BJ (cell line): ENCODE data around the gene NCAPG. TPM values are rescaled to one million over a fixed set of nuclear protein-coding genes. Genes with fewer than 3 reads are reported as not detected.

Source experiments
- CTCF ChIA-PET: fragments of 350-600 bp; formaldehyde crosslinking; extraction: SDS; loops from one replicate; lab custom pipeline; 2021; ENCODE audit warnings: antibody characterized with exemption, inconsistent platforms; lab: Yijun Ruan, JAX
- POLR2A ChIA-PET: fragments of 300-600 bp; sonication (Branson Sonifier 250); formaldehyde crosslinking; extraction: SDS; loops from one replicate; lab custom pipeline; 2021; ENCODE audit warnings: antibody characterized with exemption; lab: Charles Lee
- DNase-seq: peaks from one replicate; pipeline ENCODE4 v3.0.0-alpha.2; 2011; ENCODE audit warnings: low read depth
- H3K27me3 ChIP-seq: 2 replicates; pipeline ENCODE4 v1.6.0; 2011; ENCODE audit warnings: low read length; ENCODE audit not compliant: control insufficient read depth, insufficient read depth
- H3K36me3 ChIP-seq: 2 replicates; pipeline ENCODE4 v1.5.1; 2011; ENCODE audit warnings: low read length; ENCODE audit not compliant: control insufficient read depth, insufficient read depth
- H3K4me3 ChIP-seq: 2 replicates; pipeline ENCODE4 v1.5.1; 2011; ENCODE audit warnings: low read depth, mild to moderate bottlenecking, control low read depth, low read length
- CTCF ChIP-seq: IDR thresholded peaks from 2 replicates; pipeline ENCODE4 v1.5.1; 2011; ENCODE audit warnings: low read depth, mild to moderate bottlenecking, control low read depth, inconsistent platforms, low read length, moderate library complexity; ENCODE audit not compliant: insufficient read depth
- polyA plus RNA-seq: library from polyadenylated mRNA; depleted of rRNA; stranded (reverse); fragments of >200 nt; gene quantifications from 2 replicates; pipeline ENCODE4 v1.2.3, GENCODE V29; 2011

Gene NCAPG
- polyA plus RNA-seq, 1 experiment = 7.8 TPM

DNA sequence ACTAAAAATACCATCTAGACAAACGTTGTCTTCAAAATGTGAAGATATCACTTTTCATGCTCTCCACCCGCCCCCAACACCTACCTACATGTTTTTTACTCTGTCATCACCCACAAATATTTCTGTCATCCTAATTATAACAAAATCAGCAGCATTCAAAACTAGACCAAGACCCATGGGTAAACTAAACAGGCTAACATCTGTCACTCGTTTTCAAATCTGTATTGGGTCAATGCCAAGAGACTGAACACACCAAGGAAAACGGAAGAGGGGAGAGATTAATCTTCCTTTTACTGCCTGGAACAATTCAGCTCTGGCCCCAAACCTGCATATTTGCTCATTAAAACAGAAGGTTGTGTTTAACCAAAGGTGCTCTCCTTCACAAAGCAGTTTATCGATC is 46.8 kb upstream of the NCAPG start:
- no peak for DNase-seq
- Histone ChIP-seq H3K27me3 (peaks cover 2% of the 10 kb centered on the region; the same call in 1 of the 2 replicates), H3K4me3 (no peak overlapping the region), H3K36me3 (no peaks in the 10 kb centered on the region)
- ChIA-PET POLR2A (interaction anchor here (0.9 kb wide), 1 partner anchor 18 kb away, joined by 4 read pairs; the partner anchor contains the start of gene FAM184B), CTCF (interaction anchor here (0.6 kb wide), 1 partner anchor 297 kb away, joined by 3 read pairs; no protein-coding TSS in a partner anchor)
- no peak for TF ChIP-seq CTCF

DNA sequence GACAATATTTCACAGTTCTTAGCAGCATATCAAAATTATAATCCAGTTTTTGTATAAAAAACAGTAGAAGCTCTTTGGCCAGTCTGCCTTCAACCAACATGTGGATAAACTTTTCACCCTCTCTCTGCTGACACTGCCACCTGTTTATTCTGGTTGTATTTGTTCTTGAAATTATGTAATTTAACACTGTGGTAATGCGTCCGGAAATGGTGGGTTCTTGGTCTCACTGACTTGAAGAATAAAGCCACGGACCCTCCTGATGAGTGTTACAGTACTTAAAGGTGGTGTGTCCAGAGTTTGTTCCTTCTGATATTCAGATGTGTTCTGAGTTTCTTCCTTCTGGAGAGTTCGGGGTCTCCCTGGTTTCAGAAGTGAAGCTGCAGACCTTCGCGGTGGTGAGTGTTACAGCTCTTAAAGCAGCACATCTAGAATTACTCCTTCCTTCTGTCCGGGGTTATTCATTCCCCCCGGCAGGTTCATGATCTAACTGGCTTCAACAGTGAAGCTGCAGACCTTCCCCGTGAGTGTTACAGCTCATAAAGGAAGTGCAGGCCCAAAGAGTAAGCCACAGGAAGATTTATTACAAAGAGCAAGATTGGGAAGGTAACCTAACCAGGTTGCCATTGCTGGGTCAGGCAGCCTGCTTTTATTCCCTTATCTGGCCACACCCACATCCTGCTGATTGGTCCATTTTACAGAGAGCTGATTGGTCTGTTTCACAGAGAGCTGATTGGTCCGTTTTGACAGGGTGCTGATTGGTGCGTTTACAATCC is 45.1 kb upstream of the NCAPG start:
- ChIA-PET POLR2A (no interaction called here), CTCF (no interaction called here)
- no peak for TF ChIP-seq CTCF
- Histone ChIP-seq H3K36me3 (no peaks in the 10 kb centered on the region), H3K4me3 (no peak overlapping the region), H3K27me3 (peaks cover 2% of the 10 kb centered on the region; the same call in 1 of the 2 replicates)
- no peak for DNase-seq

- POLR2A ChIA-PET = no interaction called here
- no peak overlapping the region for H3K4me3 ChIP-seq
- TF ChIP-seq CTCF = no peak
- H3K36me3 ChIP-seq = no peaks in the 10 kb centered on the region
- no peaks in the 10 kb centered on the region; the same call in 1 of the 2 replicates for H3K27me3 ChIP-seq
- no peak for DNase-seq
- CTCF ChIA-PET = no interaction called here
Measured at GRCh38 chr4:17766826-17767458, 43.8 kb upstream of the NCAPG start.

GRCh38 chr4:17769406-17770174 is 41.2 kb upstream of the NCAPG start:
- Histone ChIP-seq H3K4me3 (no peak overlapping the region), H3K36me3 (no peaks in the 10 kb centered on the region), H3K27me3 (no peaks in the 10 kb centered on the region; the same call in 1 of the 2 replicates)
- no peak for TF ChIP-seq CTCF
- CTCF ChIA-PET = no interaction called here
- POLR2A ChIA-PET = no interaction called here
- DNase-seq = no peak

- CTCF ChIA-PET = no interaction called here
Measured at GRCh38 chr4:17770845-17771244, 39.9 kb upstream of the NCAPG start.

More at GRCh38 chr4:17770845-17771244, 39.9 kb upstream of the NCAPG start:
- TF ChIP-seq CTCF = no peak
- POLR2A ChIA-PET = no interaction called here
- DNase-seq = no peak
- Histone ChIP-seq H3K36me3 (no peaks in the 10 kb centered on the region), H3K4me3 (no peak overlapping the region), H3K27me3 (no peaks in the 10 kb centered on the region)
